Sigmoid colon (tissue), 7 donors: ENCODE measurements around the gene ASPHD2. TPM values are rescaled to one million over a fixed set of nuclear protein-coding genes. Genes with fewer than 3 reads are reported as not detected.
A peak's percentile ranks its signal among the peaks of the same experiment; 100 is the strongest.

Experiments used
- DNase-seq: peaks from one replicate; pipeline ENCODE4 v3.0.0-alpha.2; 2019
- H3K27ac ChIP-seq, 4 donors: fragments of 200-600 bp; sonication (generic); one replicate each; pipeline ENCODE4 v1.5.1; 2016 to 2019; ENCODE audit warnings: mild to moderate bottlenecking in 1 of 4
- H3K27me3 ChIP-seq, 3 donors: fragments of 200-600 bp; sonication (generic); one replicate each; pipeline ENCODE4 v1.5.1; 2019; ENCODE audit warnings: mild to moderate bottlenecking in 1 of 3
- H3K36me3 ChIP-seq, 4 donors: fragments of 200-600 bp; sonication (generic); one replicate each; pipeline ENCODE4 v1.5.1; 2016 to 2019
- H3K4me1 ChIP-seq, 4 donors: fragments of 200-600 bp; sonication (generic); one replicate each; pipeline ENCODE4 v1.5.1; 2017 to 2019
- H3K4me3 ChIP-seq, 4 donors: fragments of 200-600 bp; sonication (generic); one replicate each; pipeline ENCODE4 v1.5.1; 2017 to 2019; ENCODE audit warnings: mild to moderate bottlenecking in 2 of 4, moderate library complexity in 1 of 4
- H3K9me3 ChIP-seq, 4 donors: fragments of 200-600 bp in 3 of 4; sonication (generic) in 3 of 4; one replicate each; pipeline versions ENCODE4 v1.5.1 to v1.6.1; 2013 to 2019
- EP300 ChIP-seq, 4 donors: sonication (generic); formaldehyde crosslinking; IDR thresholded peaks; one replicate each; pipeline ENCODE4 v1.6.1; 2017; ENCODE audit warnings: antibody characterized with exemption in 4 of 4
- POLR2A ChIP-seq, 2 donors: fragments of 450-650 bp; IDR thresholded peaks; one replicate each; pipeline ENCODE4 v1.6.1; 2016; ENCODE audit warnings: antibody characterized with exemption in 2 of 2, mild to moderate bottlenecking in 2 of 2, moderate library complexity in 2 of 2
- POLR2AphosphoS5 ChIP-seq, 4 donors: sonication (generic); formaldehyde crosslinking; IDR thresholded peaks; one replicate each; pipeline ENCODE4 v1.6.1; 2017; ENCODE audit warnings: antibody characterized with exemption in 4 of 4
- WGBS, 2 donors: extraction: QIAGEN DNeasy Blood & Tissue Kit; methylation state at CpG; one replicate each; pipeline ENCODE4 v1.1.7; 2013; 5-methylcytosine and 5-hydroxymethylcytosine counted together
- intact Hi-C: fragments of 100-400 bp; cut with DNase I; formaldehyde crosslinking; loops from one replicate; pipeline ENCODE4 v1.15.1; 2023
- polyA plus RNA-seq, 3 donors: library from polyadenylated mRNA; stranded (reverse); fragments of 200-250 nt; gene quantifications; one replicate each; pipeline ENCODE4 v1.2.3, GENCODE V29; 2013
- total RNA-seq, 4 donors: library from RNA; depleted of rRNA; stranded (reverse); fragments of >200 nt; gene quantifications; one replicate each; pipeline ENCODE4 v1.1.0, GENCODE V29; 2016
- TF ChIP-seq, protein P1 (sequence below), 4 experiments: fragments of 450-650 bp in 3 of 4; fragments of 200-600 bp in 1 of 4; IDR thresholded peaks; one replicate each; pipeline ENCODE4 v1.5.1; 2016 to 2019; ENCODE audit warnings: antibody characterized with exemption in 4 of 4, mild to moderate bottlenecking in 3 of 4, moderate library complexity in 2 of 4
- donor health status: healthy with polysubstance abuse.
- donor health status: Bipolar disorder and iron deficiency.
- donor health status: healthy.

ASPHD2 gene
- total and polyA plus RNA-seq, 7 donors: 0.83 to 3.4 (median 1.4) TPM

DNA sequence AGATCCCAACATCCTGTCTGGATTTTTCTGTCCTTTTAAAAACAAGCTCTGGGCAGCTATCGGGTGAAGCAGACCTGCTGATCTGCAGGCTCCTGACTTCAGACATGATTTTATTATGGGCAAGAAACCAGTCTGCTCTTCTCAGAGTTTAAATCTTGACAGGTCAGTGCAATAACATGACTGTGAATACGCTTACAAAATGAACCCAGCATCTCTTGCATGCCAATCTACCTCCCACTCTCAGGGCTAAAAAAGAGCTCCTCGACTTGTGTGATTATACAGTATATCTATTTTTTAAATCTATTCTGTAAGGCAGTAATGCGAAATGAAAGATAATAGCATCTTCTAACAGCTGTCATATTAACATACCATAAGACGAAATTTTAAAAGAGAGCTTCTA is 18.7 kb upstream of the ASPHD2 start:
- Histone ChIP-seq H3K4me1 (no peaks in the 10 kb centered on the region), H3K27ac (no peak overlapping the region), H3K27me3 (peaks cover 0 to 2% (median 0%) of the 10 kb centered on the region in 3 donors), H3K36me3 (no peaks in the 10 kb centered on the region), H3K9me3 (no peaks in the 10 kb centered on the region), H3K4me3 (no peak overlapping the region)
- 72 to 77% methylated on average over 5 of the region's 5 CpGs for WGBS, 2 donors
- TF ChIP-seq EP300 (IDR thresholded peaks at IDR 0.05): no peak
- TF ChIP-seq, protein P1, sequence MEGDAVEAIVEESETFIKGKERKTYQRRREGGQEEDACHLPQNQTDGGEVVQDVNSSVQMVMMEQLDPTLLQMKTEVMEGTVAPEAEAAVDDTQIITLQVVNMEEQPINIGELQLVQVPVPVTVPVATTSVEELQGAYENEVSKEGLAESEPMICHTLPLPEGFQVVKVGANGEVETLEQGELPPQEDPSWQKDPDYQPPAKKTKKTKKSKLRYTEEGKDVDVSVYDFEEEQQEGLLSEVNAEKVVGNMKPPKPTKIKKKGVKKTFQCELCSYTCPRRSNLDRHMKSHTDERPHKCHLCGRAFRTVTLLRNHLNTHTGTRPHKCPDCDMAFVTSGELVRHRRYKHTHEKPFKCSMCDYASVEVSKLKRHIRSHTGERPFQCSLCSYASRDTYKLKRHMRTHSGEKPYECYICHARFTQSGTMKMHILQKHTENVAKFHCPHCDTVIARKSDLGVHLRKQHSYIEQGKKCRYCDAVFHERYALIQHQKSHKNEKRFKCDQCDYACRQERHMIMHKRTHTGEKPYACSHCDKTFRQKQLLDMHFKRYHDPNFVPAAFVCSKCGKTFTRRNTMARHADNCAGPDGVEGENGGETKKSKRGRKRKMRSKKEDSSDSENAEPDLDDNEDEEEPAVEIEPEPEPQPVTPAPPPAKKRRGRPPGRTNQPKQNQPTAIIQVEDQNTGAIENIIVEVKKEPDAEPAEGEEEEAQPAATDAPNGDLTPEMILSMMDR (IDR thresholded peaks at IDR 0.05): no peak
- no peak for TF ChIP-seq POLR2A (IDR thresholded peaks at IDR 0.05)
- DNase-seq: no peak
- intact Hi-C loops: no loop called here

DNA sequence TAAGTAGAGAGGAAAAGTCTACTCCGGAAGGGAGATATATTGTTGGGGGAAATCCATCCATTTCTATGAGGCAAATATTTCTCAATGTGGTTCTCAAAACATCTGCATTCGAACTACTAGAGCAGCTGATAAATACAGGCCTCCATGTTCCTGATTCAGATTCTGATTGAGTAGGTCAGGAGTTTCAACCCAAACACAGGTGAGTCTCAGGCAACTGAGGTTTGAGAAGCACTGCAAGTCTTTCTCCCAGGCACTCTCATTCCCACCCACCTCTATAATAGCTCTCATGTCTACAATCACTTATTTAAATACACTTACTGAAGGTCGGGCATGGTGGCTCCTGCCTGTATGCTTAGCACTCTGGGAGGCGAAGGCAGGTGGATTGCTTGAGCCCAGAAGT is 14.7 kb upstream of the ASPHD2 start:
- peaks cover 0 to 36% (median 36%) of the 10 kb centered on the region in 4 donors for H3K4me1 ChIP-seq
- no peak overlapping the region for H3K27ac ChIP-seq
- intact Hi-C loops: no loop called here
- TF ChIP-seq EP300 (IDR thresholded peaks at IDR 0.05) (no peak), POLR2AphosphoS5 (IDR thresholded peaks at IDR 0.05) (no peak), POLR2A (IDR thresholded peaks at IDR 0.05) (no peak)
- TF ChIP-seq, protein P1 (IDR thresholded peaks at IDR 0.05): no peak
- H3K4me3 ChIP-seq: no peak overlapping the region
- DNase-seq: no peak
- no peaks in the 10 kb centered on the region for H3K36me3 ChIP-seq
- H3K27me3 ChIP-seq: peaks cover 0 to 2% (median 0%) of the 10 kb centered on the region in 3 donors
- 80 to 87% methylated on average over 4 of the region's 4 CpGs for WGBS, 2 donors
- no peaks in the 10 kb centered on the region for H3K9me3 ChIP-seq

DNA sequence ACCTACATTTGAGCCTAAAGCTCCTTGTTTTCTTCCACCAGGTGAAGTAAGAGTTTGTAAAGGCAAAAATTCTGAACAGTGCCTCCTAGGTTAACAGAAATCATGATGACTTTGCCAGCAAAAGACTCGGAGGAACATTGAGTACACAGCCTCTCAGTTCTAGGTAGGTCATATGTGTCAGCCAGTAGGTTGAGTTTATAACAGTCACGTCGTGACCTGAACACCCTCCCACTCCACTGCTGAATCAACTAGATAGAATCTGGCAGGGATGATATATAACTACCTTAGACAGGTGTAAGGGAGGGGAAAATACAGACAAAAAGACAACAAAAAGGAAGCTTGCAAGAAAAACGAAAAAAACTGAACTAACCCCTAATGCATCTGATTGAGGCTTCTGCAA is 12.8 kb upstream of the ASPHD2 start:
- Histone ChIP-seq H3K4me1 (peaks cover 0 to 43% (median 42%) of the 10 kb centered on the region in 4 donors), H3K4me3 (no peak overlapping the region), H3K9me3 (no peaks in the 10 kb centered on the region), H3K27ac (peak overlapping the region in 1 of 4 donors; percentile 69), H3K36me3 (no peaks in the 10 kb centered on the region), H3K27me3 (peaks cover 0 to 2% (median 0%) of the 10 kb centered on the region in 3 donors)
- TF ChIP-seq POLR2AphosphoS5 (IDR thresholded peaks at IDR 0.05): no peak
- no peak for TF ChIP-seq POLR2A (IDR thresholded peaks at IDR 0.05)
- no peak for TF ChIP-seq EP300 (IDR thresholded peaks at IDR 0.05)
- TF ChIP-seq, protein P1 (IDR thresholded peaks at IDR 0.05): no peak
- 26 to 70% methylated on average over 4 of the region's 4 CpGs for WGBS, 2 donors
- DNase-seq: no peak
- intact Hi-C loops: loop anchor here (5.0 kb wide), 1 partner anchor 46 kb away; no protein-coding TSS in a partner anchor

DNA sequence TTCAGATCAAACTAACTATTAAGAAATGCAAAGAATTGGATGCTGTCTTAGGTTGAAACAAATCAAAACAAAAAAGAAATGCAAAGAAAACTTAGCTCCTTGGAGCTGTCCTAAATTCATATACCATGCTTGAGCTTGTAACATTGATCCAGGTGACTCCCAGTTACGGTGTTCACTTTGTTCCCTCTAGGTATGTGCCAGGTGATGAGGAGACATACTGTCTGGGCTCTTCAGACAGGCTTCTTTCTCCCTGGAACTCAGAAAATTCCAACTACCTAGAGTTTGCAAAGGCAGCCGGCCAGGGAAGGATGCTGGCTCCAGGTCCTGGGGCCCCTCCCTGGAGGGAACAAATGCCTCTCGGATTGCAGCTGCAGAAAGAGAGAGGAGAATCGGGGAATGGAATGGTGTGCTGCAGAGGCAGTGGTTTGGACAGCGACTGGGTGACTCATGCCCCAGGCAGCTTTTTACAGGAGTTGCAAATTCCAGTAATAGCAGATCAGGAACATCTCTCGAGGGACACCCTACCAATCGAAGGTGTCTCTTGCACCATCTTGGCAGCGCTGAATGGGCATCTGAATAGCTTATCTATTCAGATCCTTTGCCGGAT is 12.3 kb upstream of the ASPHD2 start:
- intact Hi-C loops: loop anchor here (5.0 kb wide), 1 partner anchor 46 kb away; no protein-coding TSS in a partner anchor
- Histone ChIP-seq H3K4me1 (peaks cover 0 to 43% (median 42%) of the 10 kb centered on the region in 4 donors), H3K4me3 (no peak overlapping the region), H3K27me3 (peaks cover 0 to 2% (median 0%) of the 10 kb centered on the region in 3 donors), H3K36me3 (no peaks in the 10 kb centered on the region), H3K9me3 (no peaks in the 10 kb centered on the region), H3K27ac (peak overlapping the region in 3 of 4 donors; percentile 67 to 72 (median 69))
- no peak for DNase-seq
- 30 to 56% methylated on average over 9 of the region's 9 CpGs for WGBS, 2 donors
- TF ChIP-seq POLR2A (IDR thresholded peaks at IDR 0.05) (no peak), EP300 (IDR thresholded peaks at IDR 0.05) (no peak), POLR2AphosphoS5 (IDR thresholded peaks at IDR 0.05) (no peak)
- TF ChIP-seq, protein P1 (IDR thresholded peaks at IDR 0.05): no peak
